ELF-1 (cell line): ENCODE results near the gene POT1.

Source experiments
- DNase-seq: peaks from one replicate; pipeline ENCODE4 v3.0.0-alpha.2; 2016; ENCODE audit warnings: low read depth, low spot score

Gene POT1

DNA sequence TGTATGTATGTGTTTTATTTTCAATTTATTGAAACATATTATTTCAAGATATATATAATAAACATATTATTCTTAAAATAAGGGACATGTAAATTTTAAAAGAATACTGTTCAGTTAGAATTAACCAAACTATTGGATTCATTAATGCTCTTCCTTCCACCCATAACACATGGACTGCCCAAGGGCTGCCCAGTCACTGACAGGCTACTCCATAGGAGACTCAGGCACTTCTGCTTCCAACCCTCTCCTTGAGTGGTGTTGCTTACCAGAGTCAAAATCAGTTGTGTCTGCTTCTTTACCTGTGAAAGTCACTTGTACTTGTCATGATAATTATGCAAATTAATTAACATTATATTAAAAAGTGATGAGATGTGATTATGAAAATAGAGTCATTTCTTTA lies 154.2 kb downstream of the POT1 start:
- no peak for DNase-seq

DNA sequence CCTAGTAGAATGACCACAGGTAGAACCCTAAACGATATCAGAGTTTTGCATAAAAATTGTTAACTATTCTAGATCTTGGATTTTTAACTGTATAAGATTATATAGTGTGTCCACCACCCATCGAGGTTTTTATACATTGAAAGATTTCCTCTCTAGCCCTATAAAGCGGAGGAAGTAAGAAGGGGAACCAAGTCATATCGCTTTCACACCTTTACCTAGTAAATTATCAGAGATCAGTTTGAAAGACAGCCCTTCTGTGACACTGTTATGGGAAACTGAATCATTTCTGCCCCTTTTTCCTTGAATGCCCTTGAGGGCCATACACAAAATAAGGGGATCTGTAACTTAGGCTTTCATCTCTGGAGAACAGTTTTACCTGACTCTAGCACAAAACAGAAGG lies 155.7 kb downstream of the POT1 start:
- DNase-seq, result no peak

DNA sequence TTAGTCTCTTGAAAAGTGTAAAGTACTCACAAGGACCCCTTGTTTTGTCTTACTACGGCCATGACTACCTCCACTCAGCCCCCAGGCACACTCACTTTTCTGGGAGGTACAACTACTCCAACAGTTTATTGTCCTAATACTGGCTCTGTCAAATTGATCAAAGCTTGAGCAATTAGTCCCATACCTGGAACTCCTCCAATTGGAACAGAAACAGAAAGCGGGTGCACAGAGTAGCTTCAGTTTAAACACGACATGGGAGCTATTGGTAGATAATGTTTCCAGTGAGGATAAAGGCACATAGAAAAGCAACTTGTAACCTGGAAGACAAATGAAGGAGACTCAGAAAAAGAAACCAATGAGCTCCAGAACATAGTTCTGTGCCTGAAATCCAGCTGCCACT lies 156.3 kb downstream of the POT1 start:
- no peak for DNase-seq
